Activated CD8-positive, alpha-beta T cell treated with anti-CD3 and anti-CD28 coated beads for 36 hours (primary cell): ENCODE results near the gene MTOR. TPM values are rescaled to one million over a fixed set of nuclear protein-coding genes. Genes with fewer than 3 reads are reported as not detected.

Experiments
- ATAC-seq: fragments of 200-7000 bp; cut with Tn5 transposase; one replicate; pipeline ENCODE4 v1.10.0; 2021; ENCODE audit warnings: mild to moderate bottlenecking, moderate library complexity
- CTCF ChIA-PET: fragments of 350-600 bp; sonication (Branson Sonifier 250); formaldehyde crosslinking; loops from one replicate; lab custom pipeline; 2021; ENCODE audit warnings: antibody characterized with exemption; lab: Charles Lee
- POLR2A ChIA-PET: fragments of 350-600 bp; sonication (Branson Sonifier 250); formaldehyde crosslinking; loops from one replicate; lab custom pipeline; 2021; ENCODE audit warnings: antibody characterized with exemption; lab: Charles Lee
- DNase-seq: peaks from one replicate; pipeline ENCODE4 v3.0.0-alpha.2; 2020
- H3K27ac Mint-ChIP-seq: one replicate; pipeline ENCODE4 v1.8.0; 2021; ENCODE audit warnings: mild to moderate bottlenecking, mixed read lengths
- H3K27me3 Mint-ChIP-seq: one replicate; pipeline ENCODE4 v1.8.0; 2021; ENCODE audit warnings: mixed read lengths
- H3K36me3 Mint-ChIP-seq: one replicate; pipeline ENCODE4 v1.8.0; 2021; ENCODE audit warnings: low read depth, mixed read lengths
- H3K4me1 Mint-ChIP-seq: one replicate; pipeline ENCODE4 v1.8.0; 2021; ENCODE audit warnings: low read depth, mixed read lengths
- H3K4me3 Mint-ChIP-seq: one replicate; pipeline ENCODE4 v1.8.0; 2021; ENCODE audit warnings: mild to moderate bottlenecking, moderate library complexity, mixed read lengths
- H3K9me3 Mint-ChIP-seq: one replicate; pipeline ENCODE4 v1.8.0; 2021; ENCODE audit warnings: mixed read lengths
- intact Hi-C: fragments of 100-400 bp; cut with micrococcal nuclease; formaldehyde crosslinking; loops from one replicate; pipeline ENCODE4 v1.10.0; 2022
- total RNA-seq, 2 experiments: library from RNA; stranded (reverse); gene quantifications; one replicate each; pipeline ENCODE4 v1.2.3, GENCODE V29; 2021
- TF ChIP-seq, protein P1 (sequence below): fragments of 200-600 bp; IDR thresholded peaks from one replicate; pipeline ENCODE4 v1.8.0; 2022; ENCODE audit warnings: antibody characterized with exemption, mild to moderate bottlenecking

Gene MTOR
- total RNA-seq, 2 experiments from 2014 or later, result 34.7 to 36.8 TPM

- TF ChIP-seq, protein P1, sequence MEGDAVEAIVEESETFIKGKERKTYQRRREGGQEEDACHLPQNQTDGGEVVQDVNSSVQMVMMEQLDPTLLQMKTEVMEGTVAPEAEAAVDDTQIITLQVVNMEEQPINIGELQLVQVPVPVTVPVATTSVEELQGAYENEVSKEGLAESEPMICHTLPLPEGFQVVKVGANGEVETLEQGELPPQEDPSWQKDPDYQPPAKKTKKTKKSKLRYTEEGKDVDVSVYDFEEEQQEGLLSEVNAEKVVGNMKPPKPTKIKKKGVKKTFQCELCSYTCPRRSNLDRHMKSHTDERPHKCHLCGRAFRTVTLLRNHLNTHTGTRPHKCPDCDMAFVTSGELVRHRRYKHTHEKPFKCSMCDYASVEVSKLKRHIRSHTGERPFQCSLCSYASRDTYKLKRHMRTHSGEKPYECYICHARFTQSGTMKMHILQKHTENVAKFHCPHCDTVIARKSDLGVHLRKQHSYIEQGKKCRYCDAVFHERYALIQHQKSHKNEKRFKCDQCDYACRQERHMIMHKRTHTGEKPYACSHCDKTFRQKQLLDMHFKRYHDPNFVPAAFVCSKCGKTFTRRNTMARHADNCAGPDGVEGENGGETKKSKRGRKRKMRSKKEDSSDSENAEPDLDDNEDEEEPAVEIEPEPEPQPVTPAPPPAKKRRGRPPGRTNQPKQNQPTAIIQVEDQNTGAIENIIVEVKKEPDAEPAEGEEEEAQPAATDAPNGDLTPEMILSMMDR, result no peak
- Mint-ChIP-seq H3K27ac (peak overlapping the region; percentile 88), H3K36me3 (peaks cover 51% of the 10 kb centered on the region), H3K4me1 (peaks cover 40% of the 10 kb centered on the region), H3K4me3 (peak overlapping the region; percentile 96), H3K9me3 (no peaks in the 10 kb centered on the region), H3K27me3 (no peaks in the 10 kb centered on the region)
- DNase-seq, result no peak
- CTCF ChIA-PET, result interaction anchor here (0.9 to 3.3 kb wide), 3 partner anchors 21 to 592 kb away, joined by 3 to 37 read pairs (median 5); partner anchors contain the start of gene EXOSC10
- ATAC-seq, result no peak
- intact Hi-C loops, result no loop called here
- POLR2A ChIA-PET, result interaction anchor here (1.1 to 3.3 kb wide), 5 partner anchors 8 to 21 kb away, joined by 3 to 13 read pairs (median 6); no protein-coding TSS in a partner anchor
Observed at GRCh38 chr1:11058595-11059154, 203.7 kb downstream of the MTOR start.

DNA sequence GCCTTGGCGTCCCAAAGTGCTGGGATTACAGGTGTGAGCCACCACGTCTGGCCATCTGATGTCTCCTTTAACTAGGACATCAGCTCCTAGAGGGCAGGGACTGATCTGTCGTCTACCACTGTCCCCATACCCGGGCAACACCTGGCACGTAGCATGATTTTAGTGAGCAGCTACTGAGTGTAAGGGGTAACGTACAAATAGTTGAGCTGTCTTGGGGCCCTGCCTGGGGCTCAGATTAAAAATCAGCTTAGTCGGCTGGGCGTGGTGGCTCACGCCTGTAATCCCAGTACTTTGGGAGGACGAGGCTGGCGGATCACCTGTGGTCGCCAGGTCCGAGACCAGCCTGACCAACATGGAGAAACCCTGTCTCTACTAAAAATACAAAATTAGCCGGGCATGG lies 204.3 kb downstream of the MTOR start:
- POLR2A ChIA-PET, result interaction anchor here (1.1 to 3.3 kb wide), 5 partner anchors 9 to 21 kb away, joined by 3 to 13 read pairs (median 6); no protein-coding TSS in a partner anchor
- no peaks in the 10 kb centered on the region for H3K9me3 Mint-ChIP-seq
- no peaks in the 10 kb centered on the region for H3K27me3 Mint-ChIP-seq
- CTCF ChIA-PET, result interaction anchor here (0.9 to 3.3 kb wide), 3 partner anchors 21 to 592 kb away, joined by 3 to 37 read pairs (median 5); partner anchors contain the start of gene EXOSC10
- TF ChIP-seq, protein P1, result no peak
- intact Hi-C loops, result no loop called here
- DNase-seq, result no peak
- peaks cover 36% of the 10 kb centered on the region for H3K4me1 Mint-ChIP-seq
- H3K4me3 Mint-ChIP-seq, result peak overlapping the region; percentile 96
- H3K36me3 Mint-ChIP-seq, result peaks cover 46% of the 10 kb centered on the region
- H3K27ac Mint-ChIP-seq, result no peak overlapping the region
- ATAC-seq, result no peak

- ChIA-PET POLR2A (interaction anchor here (1.1 to 3.3 kb wide), 6 partner anchors 9 to 20 kb away, joined by 3 to 13 read pairs (median 6); no protein-coding TSS in a partner anchor), CTCF (interaction anchor here (0.9 to 3.3 kb wide), 3 partner anchors 20 to 593 kb away, joined by 3 to 37 read pairs (median 5); partner anchors contain the start of gene EXOSC10)
- peak overlapping the region; percentile 70 for H3K27ac Mint-ChIP-seq
- ATAC-seq, result no peak
- no peak for DNase-seq
- peaks cover 42% of the 10 kb centered on the region for H3K36me3 Mint-ChIP-seq
- H3K27me3 Mint-ChIP-seq, result no peaks in the 10 kb centered on the region
- TF ChIP-seq, protein P1, result no peak
- H3K4me1 Mint-ChIP-seq, result peaks cover 33% of the 10 kb centered on the region
- H3K9me3 Mint-ChIP-seq, result no peaks in the 10 kb centered on the region
- intact Hi-C loops, result no loop called here
- H3K4me3 Mint-ChIP-seq, result peak overlapping the region; percentile 96
Observed at GRCh38 chr1:11057477-11057876, 204.9 kb downstream of the MTOR start.

Other genes starting within 250 kb of the MTOR start
- 100 to 1,000 TPM; 152 to 163 TPM for gene TARDBP, start 249.9 kb downstream of the MTOR start, total RNA-seq
- not detected for gene MASP2, start 215.3 kb downstream of the MTOR start, total RNA-seq
- 100 to 1,000 TPM; 240 TPM for gene SRM, start 202.5 kb downstream of the MTOR start, total RNA-seq
- 10 to 100 TPM; 66.6 to 69.8 TPM for gene EXOSC10, start 162.7 kb downstream of the MTOR start, total RNA-seq
- not detected for gene ANGPTL7, start 73.2 kb downstream of the MTOR start, total RNA-seq
- 10 to 100 TPM; 24.0 to 26.2 TPM for gene UBIAD1, start 10.6 kb upstream of the MTOR start, total RNA-seq
- under 1 TPM; 0.63 to 0.65 TPM for gene DISP3, start 216.6 kb upstream of the MTOR start, total RNA-seq